K562 (cell line): ENCODE results near the gene SFT2D2.

Experiments
- EGR1 ChIP-seq: fragments of 450-650 bp; conservative IDR thresholded peaks from 2 replicates; pipeline ENCODE4 v1.6.1; 2017; ENCODE audit warnings: mild to moderate bottlenecking
- GATA2 ChIP-seq: sonication (generic); formaldehyde crosslinking; IDR thresholded peaks from 2 replicates; pipeline ENCODE4 v1.4.0; 2020; ENCODE audit warnings: mild to moderate bottlenecking, missing genetic modification reagents
- NCOA1 ChIP-seq: fragments of 450-650 bp; IDR thresholded peaks from 2 replicates; pipeline ENCODE4 v1.6.1; 2016; ENCODE audit warnings: low read depth
- POLR3A ChIP-seq: IDR thresholded peaks from 2 replicates; pipeline ENCODE4 v1.6.1; 2011; ENCODE audit warnings: borderline replicate concordance, mild to moderate bottlenecking, moderate library complexity; ENCODE audit not compliant: insufficient read length, insufficient read depth; ENCODE audit errors: extremely low read depth
- TF ChIP-seq, protein P1 (sequence below): sonication (generic); formaldehyde crosslinking; IDR thresholded peaks from 2 replicates; pipeline ENCODE4 v1.8.1; 2023; ENCODE audit warnings: mild to moderate bottlenecking, missing genetic modification reagents, moderate library complexity
- TF ChIP-seq, protein P2 (sequence below): sonication (generic); formaldehyde crosslinking; IDR thresholded peaks from 2 replicates; pipeline ENCODE4 v1.8.0; 2022; ENCODE audit warnings: mild to moderate bottlenecking, missing genetic modification reagents, borderline replicate concordance

DNA sequence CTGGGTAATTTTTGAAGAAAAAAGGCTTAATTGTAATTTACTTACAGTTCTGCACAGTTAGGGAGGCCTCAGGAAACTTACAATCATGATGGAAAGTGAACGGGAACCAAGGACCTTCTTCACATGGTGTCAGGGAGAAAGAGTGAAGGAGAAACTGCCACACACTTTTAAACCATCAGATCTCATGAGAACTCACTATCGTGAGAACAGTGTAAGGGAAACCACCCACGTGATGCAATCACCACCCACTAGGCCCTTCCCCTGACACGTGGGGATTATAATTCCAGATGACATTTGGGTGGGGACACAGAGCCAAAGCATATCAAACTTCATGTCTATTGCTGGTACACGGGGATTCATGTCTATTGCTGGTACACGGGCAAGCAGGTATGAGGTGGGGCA, 5.3 kb upstream of the SFT2D2 start:
- TF ChIP-seq, protein P1, sequence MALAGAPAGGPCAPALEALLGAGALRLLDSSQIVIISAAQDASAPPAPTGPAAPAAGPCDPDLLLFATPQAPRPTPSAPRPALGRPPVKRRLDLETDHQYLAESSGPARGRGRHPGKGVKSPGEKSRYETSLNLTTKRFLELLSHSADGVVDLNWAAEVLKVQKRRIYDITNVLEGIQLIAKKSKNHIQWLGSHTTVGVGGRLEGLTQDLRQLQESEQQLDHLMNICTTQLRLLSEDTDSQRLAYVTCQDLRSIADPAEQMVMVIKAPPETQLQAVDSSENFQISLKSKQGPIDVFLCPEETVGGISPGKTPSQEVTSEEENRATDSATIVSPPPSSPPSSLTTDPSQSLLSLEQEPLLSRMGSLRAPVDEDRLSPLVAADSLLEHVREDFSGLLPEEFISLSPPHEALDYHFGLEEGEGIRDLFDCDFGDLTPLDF: no peak
- TF ChIP-seq EGR1: peak; percentile 71
- TF ChIP-seq, protein P2, sequence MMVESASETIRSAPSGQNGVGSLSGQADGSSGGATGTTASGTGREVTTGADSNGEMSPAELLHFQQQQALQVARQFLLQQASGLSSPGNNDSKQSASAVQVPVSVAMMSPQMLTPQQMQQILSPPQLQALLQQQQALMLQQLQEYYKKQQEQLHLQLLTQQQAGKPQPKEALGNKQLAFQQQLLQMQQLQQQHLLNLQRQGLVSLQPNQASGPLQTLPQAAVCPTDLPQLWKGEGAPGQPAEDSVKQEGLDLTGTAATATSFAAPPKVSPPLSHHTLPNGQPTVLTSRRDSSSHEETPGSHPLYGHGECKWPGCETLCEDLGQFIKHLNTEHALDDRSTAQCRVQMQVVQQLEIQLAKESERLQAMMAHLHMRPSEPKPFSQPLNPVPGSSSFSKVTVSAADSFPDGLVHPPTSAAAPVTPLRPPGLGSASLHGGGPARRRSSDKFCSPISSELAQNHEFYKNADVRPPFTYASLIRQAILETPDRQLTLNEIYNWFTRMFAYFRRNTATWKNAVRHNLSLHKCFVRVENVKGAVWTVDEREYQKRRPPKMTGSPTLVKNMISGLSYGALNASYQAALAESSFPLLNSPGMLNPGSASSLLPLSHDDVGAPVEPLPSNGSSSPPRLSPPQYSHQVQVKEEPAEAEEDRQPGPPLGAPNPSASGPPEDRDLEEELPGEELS: no peak
- no peak for TF ChIP-seq POLR3A
- TF ChIP-seq GATA2: no peak
- no peak for TF ChIP-seq NCOA1
